ENCODE results near the gene IL10RA.
"Not testable (repeated sequence)": the region's sequence is repeated elsewhere in the genome, so short reads cannot be mapped to it uniquely, and the experiment has no call there.

IL10RA gene

DNA sequence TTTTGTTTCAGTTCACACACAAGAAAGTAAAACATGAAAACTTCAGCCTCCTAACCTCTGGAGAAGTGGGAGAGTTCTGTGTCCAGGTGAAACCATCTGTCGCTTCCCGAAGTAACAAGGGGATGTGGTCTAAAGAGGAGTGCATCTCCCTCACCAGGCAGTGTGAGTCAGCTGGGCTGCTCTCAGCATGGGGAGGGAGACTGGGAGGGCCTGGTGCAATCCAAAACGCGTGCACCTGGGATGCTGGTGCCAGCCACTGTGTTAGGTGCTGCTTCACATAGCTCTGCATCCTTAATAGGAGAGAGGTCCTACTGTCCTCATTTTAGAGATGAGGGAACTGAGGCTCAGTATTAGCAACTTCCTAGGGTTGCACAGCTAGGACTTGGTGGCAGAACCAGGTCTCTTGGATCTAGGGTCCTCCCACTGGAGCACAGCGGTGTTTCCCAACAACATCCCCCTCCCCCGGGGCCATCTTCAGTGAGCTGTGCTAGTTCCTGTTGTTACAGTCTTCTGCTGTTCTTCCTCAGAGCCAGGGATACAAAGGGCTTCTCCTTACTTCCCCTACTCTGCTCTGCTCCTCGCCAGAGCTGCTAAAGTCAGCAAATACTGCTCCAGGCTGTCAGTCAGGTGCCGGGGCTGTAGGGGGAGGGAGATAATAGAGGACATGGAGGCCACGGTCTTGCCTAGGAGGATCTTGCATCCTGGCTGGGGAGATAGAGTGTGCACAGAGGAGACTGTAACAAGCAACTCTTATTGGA, 8.0 kb downstream of the IL10RA start:
- DNase-seq: no peak

DNA sequence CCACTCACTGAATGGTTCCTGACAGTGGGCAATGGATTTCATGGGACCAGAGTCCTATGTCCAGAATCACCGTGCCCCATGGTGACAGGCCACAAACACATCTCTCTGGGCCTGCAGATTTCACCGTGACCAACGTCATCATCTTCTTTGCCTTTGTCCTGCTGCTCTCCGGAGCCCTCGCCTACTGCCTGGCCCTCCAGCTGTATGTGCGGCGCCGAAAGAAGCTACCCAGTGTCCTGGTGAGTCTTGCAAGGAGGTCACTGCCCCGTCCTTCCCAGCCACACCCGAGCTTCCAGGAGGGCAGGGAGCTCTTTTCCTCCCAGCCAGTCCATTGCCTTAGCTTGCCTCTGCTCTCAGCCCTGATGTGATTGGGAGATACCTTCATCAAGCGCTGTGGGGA, 9.3 kb downstream of the IL10RA start:
- no peak for DNase-seq

DNA sequence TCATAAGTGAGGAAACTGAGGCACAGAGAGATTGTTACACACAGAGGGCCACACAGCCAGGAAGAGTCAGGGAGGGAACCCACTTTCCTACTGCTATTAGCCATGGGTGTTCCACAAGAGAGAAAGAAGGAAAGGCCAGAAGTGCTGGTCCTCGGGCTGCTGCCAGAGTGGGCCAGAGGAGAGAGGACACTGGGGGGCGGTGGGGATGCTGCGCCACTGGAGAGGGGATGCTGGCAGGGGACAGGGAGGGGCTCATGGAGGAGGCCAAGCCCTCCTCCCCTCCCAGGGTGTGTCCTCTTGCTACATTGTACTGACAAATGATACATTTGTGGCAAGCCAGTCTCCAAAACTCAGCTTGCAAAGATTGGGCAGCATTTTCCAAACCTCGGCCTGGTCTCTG, 9.9 kb downstream of the IL10RA start:
- DNase-seq: no peak

DNA sequence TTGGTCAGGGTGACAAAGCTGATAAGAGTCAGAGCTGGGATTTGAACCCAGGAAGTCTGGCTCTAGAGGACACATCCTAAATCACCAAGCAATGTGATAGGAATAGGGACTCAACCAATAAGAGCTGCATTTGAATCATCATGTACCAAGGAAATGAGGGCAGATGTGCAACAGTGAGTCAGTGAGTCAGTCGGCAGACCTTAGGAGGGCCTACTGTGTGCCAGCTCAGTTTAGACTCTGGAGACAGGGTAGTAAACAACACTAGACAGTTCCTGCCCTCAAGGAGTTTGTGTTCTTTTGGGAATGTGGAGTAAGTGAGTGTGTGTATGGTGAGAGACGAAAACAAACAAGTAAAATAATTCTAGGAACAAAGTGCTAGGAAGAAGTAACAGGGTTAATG, 11.2 kb downstream of the IL10RA start:
- no peak for DNase-seq

DNA sequence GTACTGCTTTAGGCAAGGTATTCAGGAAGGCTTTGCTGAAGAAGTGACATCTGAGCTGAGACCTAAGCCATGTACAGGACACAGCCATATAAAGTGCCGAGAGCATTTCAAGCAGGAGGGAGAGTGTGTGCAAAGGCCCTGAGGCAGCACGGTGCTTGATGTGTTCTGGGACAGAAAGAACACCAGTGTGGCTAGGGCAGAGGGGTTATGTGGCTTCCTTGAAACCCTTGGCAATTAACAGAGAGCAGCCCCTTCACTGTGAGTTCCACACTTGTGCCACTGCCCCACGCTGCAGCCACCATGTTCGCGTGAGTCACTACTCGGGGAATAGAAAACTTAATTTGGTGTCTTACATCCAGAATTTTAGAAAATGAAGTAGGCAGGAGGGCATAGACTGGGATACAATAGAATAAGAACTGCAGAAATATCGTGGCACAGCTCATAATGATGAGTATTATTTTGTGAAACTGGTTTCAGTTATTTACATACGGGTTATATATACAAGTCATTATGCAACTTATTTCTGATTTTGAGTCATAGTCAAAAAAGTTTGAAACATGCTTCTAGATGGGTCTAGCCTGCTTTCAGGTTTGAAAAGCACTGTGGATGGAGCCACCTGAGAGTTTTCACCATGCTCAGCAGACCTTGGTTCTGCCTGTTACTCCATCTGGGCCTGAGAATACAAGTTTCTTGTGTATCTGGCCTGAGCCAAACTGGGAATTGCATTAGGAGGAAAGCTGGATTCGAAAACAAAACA, 11.8 kb downstream of the IL10RA start:
- no peak for DNase-seq

DNA sequence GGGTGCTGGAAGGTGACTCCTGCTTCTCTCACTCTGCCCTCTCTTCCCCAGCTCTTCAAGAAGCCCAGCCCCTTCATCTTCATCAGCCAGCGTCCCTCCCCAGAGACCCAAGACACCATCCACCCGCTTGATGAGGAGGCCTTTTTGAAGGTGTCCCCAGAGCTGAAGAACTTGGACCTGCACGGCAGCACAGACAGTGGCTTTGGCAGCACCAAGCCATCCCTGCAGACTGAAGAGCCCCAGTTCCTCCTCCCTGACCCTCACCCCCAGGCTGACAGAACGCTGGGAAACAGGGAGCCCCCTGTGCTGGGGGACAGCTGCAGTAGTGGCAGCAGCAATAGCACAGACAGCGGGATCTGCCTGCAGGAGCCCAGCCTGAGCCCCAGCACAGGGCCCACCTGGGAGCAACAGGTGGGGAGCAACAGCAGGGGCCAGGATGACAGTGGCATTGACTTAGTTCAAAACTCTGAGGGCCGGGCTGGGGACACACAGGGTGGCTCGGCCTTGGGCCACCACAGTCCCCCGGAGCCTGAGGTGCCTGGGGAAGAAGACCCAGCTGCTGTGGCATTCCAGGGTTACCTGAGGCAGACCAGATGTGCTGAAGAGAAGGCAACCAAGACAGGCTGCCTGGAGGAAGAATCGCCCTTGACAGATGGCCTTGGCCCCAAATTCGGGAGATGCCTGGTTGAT, 12.6 kb downstream of the IL10RA start:
- DNase-seq: no peak

DNA sequence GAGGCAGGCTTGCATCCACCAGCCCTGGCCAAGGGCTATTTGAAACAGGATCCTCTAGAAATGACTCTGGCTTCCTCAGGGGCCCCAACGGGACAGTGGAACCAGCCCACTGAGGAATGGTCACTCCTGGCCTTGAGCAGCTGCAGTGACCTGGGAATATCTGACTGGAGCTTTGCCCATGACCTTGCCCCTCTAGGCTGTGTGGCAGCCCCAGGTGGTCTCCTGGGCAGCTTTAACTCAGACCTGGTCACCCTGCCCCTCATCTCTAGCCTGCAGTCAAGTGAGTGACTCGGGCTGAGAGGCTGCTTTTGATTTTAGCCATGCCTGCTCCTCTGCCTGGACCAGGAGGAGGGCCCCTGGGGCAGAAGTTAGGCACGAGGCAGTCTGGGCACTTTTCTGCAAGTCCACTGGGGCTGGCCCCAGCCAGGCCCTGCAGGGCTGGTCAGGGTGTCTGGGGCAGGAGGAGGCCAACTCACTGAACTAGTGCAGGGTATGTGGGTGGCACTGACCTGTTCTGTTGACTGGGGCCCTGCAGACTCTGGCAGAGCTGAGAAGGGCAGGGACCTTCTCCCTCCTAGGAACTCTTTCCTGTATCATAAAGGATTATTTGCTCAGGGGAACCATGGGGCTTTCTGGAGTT, 13.3 kb downstream of the IL10RA start:
- no peak for DNase-seq

DNA sequence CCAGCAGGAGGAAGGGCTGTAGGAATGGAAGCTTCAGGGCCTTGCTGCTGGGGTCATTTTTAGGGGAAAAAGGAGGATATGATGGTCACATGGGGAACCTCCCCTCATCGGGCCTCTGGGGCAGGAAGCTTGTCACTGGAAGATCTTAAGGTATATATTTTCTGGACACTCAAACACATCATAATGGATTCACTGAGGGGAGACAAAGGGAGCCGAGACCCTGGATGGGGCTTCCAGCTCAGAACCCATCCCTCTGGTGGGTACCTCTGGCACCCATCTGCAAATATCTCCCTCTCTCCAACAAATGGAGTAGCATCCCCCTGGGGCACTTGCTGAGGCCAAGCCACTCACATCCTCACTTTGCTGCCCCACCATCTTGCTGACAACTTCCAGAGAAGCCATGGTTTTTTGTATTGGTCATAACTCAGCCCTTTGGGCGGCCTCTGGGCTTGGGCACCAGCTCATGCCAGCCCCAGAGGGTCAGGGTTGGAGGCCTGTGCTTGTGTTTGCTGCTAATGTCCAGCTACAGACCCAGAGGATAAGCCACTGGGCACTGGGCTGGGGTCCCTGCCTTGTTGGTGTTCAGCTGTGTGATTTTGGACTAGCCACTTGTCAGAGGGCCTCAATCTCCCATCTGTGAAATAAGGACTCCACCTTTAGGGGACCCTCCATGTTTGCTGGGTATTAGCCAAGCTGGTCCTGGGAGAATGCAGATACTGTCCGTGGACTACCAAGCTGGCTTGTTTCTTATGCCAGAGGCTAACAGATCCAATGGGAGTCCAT, 14.1 kb downstream of the IL10RA start:
- DNase-seq: no peak

DNA sequence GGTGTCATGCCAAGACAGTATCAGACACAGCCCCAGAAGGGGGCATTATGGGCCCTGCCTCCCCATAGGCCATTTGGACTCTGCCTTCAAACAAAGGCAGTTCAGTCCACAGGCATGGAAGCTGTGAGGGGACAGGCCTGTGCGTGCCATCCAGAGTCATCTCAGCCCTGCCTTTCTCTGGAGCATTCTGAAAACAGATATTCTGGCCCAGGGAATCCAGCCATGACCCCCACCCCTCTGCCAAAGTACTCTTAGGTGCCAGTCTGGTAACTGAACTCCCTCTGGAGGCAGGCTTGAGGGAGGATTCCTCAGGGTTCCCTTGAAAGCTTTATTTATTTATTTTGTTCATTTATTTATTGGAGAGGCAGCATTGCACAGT, 14.6 kb downstream of the IL10RA start:
- DNase-seq: no peak

DNA sequence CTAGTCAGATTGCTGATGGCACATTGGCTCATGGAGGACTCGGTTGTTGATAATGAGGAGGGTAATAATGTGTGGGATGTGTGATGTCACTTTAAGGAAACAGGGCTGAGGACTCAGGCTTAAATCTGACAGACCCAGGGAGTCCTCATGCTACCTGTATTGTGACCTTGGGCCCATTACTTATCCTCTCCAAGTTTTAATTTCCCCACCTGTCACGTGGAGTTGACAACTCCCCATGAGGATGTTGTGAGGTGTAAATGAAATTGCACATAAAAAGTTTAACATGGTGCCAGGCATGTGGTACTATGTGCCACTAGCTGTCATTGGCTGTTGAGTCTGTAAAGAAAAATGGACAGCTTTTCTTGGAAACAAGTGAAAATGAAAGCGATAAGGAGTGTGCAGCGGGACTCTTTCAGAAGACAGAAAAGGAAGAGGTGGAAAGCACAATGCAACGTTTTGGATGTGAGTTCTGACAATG, 15.3 kb downstream of the IL10RA start:
- DNase-seq: no peak

DNA sequence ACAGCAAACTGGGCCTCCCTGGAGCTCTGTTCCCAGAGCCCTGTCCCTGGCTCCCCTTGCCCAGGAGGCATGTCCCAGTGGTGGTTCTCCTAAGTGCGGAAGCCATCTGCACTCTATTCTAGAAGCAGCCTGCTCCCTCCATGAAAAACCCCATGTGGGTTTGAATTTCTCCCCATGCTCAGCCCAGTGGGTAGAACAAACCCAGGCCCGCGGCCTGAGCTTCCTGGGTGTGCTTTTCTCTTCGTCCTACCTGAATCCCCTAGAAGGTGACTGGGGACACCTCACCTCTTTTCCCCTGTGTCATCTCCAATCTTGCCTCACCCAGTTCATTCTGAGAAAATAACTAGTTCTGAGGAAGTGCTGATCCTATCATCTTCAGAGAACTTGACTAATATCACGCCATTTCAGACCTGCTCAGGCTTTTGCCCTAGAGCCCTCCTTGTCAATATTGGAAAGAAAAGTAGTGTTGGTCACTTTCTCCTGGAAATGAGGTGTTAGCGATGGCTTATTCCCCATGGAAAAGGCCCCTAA, 15.9 kb downstream of the IL10RA start:
- no peak for DNase-seq

DNA sequence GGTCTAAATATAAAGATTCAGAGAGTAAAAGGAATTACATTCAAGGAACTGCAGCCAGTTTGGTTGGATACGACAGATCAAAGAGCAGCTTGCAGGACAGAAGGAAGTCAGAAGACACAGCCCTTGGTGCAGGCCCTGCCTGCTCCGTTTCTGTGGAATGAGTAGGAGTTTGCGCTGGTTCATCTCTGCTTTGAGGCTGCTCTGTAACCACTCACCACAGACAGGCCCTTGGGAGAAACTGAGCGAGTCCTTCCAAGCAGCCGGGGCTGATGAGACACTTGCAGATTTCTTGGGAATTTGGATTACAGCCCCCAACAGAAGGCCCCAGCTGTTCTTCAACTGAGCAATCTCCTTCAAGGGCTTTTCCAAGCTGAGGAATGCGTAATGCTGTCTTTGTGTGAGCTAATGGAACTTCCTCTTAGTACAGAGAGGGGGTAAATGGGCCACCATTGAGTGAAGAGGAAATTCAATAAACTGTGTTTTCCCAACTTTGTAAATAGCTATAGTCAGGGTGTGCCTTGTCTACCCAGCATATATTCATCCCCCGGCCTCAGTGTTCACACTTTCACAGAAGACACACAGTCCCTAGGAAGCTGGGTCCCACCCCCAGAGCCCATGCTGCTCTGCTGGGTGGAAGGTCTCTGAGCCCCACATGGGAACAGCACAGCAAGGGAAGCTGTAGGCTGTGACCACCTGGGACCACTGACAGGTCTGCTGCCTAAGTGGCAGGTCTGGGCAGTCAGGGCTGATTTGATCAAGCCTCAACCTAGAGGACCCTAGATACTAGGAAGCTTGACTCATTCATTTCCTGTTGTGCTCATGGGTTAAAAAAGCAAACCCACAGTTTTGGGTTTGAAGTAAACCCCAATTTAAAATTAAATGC, 16.6 kb downstream of the IL10RA start:
- DNase-seq: no peak

DNA sequence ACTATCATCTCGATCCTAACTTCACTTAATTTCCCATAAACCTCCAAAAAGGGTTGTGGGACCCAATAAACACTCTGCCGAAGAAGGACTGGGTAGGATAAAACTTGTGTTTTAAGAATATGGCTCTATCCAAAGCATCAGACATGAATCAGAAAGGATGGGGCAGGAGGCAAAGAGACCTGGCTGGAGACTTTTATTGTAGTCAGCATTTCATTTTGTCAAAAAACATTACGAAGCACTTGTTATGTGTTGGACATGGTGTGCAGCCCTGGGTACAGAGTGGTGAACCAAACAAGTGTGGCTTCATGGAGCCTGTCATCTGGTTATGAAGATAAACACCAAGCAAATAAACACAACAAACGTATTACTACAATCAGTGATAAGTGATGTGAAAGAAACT, 17.3 kb downstream of the IL10RA start:
- no peak for DNase-seq

DNA sequence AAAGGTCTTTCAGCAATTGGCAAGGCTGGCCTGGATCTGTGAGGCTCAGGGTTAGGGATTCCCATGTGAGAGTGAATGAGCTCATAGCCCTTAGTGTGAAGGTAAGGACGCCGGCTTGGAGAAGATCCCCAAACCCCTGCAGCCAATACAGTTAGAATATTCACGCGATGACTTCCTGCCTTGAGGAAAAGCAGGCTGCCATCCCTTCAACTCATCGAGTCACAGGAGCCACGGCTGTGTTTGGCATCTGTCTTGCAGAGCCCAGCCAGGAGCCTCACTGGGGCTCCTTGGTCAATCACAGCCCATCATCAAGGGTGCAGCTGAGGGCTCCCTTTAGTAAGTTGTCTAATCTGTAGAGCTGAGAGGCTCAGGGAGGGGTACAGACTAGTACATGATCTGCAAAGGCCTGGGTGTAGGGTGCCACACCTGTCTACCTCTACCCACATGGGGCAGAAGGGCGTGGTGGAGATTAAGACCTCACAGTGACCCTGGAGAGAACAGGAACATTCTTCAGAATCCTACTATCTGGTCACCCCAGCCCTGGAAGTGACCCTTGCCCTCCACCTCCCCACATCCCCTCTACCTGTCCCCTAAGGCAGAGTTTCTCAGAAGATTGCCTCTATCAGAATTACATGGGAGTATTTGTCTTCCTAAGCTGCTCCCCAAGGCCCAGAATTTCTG, 18.5 kb downstream of the IL10RA start:
- DNase-seq: no peak

DNA sequence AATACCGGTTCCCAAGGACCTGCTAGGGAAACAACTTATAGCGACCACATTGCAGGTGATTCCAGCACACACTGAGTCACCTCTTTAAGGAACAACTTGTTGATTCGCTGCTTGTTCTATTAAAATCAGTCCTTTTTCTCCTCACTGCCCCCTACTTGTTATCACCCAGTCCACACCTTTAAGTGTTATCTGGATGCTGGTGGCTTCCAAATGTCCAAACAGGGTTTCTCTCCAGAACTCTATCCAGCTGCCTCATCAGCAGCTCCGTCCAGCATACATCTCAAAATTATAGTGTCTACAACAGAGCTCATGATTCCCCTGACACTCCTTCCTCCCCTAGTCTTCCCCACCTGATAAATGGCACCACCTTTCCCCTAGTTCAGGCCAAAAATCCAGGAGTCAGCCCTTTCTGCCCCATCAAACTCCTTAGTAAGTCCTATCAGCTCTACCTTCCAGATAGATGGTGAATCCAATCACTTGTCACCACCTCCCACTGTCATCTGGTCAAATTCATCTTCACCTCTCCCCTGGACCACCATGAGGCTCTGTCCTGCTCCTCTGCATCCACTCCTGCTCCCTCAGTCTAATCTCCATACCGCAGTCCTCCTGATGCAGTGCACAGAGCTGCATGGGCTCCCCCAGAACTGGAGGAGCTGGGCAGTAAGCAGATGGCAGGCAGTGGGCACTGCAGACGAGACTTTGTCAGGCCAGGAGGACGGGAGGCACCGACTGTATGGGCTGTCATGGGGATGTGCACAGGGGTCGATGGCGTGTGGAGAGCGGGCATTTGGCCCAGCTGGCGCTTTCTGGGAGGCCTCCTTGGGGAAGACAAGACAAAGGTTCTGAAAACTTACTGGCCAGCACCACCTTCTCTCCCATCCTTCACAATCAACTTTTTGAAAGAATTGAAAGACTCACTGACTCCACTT, 19.3 kb downstream of the IL10RA start:
- no peak for DNase-seq

DNA sequence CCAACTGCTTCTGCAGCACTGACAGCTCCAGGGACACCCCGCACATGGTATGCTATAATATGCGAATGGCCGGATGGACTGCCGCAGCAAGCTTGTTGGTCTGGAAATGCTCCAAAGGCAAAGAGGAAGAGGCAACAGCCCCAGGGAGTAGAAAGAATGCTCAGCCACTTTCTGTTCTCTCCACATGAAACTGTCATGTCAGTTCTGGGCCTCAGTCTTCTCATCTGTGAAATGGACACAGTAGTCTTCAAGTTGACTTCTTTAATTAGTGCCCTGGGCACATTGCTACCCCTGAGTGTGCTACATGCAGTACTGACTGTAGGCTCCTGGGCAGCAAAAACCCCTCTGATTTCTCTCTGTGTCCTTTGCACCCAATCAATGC, 19.9 kb downstream of the IL10RA start:
- no peak for DNase-seq

DNA sequence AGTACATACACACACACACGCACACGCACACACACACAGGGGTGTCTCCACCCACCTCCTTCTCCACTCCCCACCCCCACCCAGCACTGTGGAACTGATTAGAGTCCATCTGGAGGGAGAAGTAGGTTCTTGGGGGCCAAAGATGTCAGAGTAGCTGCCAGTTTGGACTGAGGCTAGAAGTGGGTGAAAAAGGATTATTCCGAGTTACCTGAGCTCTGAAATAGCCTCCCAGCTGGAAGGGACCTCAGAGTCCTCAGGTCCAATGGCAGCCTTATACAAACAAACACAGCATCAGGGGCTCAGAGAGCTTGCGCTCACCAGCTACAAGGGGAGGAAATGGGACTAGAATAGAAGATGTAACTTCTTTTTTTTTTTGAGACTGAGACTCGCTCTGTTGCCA, 20.8 kb downstream of the IL10RA start:
- DNase-seq: no peak

DNA sequence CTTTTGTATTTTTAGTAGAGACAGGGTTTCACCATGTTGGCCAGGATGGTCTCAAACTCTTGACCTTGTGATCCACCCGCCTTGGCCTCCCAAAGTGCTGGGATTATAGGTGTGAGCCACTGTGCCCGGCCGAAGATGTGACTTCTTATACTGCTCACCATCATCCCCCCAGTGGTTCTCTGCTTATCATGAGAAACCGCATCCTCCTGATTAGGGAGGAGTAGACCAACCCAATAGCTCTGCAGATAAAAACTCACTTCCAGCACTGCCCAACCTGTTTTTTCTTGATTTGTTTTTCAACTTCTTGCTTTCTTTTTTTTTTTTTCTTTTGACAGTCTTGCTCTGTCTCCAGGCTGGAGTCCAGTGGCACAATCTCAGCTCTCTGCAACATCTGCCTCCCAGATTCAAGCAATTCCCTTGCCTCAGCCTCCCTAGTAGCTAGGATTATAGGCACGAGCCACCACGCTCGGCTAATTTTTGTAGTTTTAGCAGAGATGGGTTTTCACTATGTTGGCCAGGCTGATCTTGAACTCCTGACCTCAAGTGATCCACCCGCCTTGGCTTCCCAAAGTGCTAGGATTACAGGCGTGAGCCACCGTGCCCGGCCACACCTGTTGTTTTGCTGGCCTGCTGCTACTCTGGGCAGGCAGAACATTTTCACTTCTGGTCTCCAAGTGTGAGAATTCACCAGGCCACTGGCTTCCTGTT, 21.5 kb downstream of the IL10RA start:
- not testable (repeated sequence) for DNase-seq
